ENCODE results near the gene TMEM174. TPM values are rescaled to one million over a fixed set of nuclear protein-coding genes. Genes with fewer than 3 reads are reported as not detected.

Gene TMEM174
- total RNA-seq, 2 donors from 2014 or later = not detected

DNA sequence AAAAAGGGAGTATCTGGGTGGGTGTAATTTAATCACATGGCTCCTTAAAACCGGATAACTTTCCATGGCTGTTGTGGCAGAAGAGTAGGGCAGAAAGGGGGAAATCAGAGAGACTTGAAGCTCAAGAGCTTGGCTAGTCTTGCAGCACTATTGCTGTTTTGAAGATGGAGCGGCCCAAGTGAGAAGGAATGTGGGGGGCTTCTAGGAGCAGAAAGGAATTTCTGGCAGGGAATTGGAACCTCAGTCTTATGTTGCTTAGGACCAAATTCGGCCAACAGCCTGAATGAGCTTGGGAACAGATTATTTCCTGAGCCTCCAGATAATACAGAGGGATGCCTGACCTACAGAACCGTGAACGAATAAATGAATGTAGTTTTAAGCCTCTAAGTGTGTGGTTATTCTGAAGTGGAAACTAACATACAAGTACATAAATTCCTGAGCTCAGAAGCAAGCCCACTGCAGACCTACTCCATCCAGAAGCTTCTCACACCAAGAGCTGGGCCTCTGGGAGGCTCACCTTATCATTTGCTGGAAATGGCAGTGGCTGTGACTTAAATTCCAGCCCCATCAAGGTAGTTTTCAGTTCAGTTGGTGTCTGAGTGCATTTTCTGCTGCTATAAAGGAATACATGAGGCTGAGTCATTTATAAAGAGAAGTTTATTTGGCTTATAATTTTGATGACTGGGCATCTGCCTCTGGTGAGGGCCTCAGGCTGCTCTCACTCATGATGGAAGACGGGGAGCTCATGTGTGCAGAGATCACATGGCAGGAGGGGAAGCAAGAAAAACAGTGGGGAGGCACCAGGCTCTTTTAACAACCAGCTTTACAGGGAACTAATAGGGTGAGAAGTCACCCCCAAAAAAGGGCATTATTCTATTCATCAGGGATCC is 15.3 kb upstream of the TMEM174 start:
- no peak for DNase-seq
- no peaks in the 10 kb centered on the region for H3K9me3 ChIP-seq (ENCODE audit: control insufficient read depth, low read length, poor library complexity, severe bottlenecking)
- Mint-ChIP-seq H3K27ac (no peak overlapping the region), H3K36me3 (ENCODE audit: low read depth) (no peaks in the 10 kb centered on the region), H3K4me3 (peak overlapping the region; percentile 5), H3K27me3 (peaks cover 66% of the 10 kb centered on the region), H3K4me1 (peaks cover 26% of the 10 kb centered on the region)
- no peak for ATAC-seq

DNA sequence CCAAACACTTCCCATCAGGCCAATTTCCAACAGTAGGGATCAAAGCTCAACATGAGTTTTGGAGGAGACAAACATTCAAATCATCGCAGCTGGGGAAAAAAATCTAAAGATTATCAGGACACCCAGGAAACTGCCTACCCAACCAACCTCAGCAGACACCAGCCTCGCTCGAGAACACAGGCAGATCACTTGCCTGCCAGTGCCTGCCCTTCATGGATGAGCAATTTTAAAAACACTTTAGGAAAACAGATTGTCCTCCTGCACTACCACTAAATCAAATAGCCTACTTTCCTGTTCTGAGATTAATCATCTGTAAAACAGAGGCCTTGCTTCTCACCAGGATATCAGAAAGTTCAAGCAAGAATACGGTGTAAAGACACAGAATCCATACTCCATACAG is 14.7 kb upstream of the TMEM174 start:
- Mint-ChIP-seq H3K27ac (no peak overlapping the region), H3K36me3 (ENCODE audit: low read depth) (no peaks in the 10 kb centered on the region), H3K4me3 (no peak overlapping the region), H3K4me1 (peaks cover 24% of the 10 kb centered on the region), H3K27me3 (peaks cover 63% of the 10 kb centered on the region)
- DNase-seq (no peak), ATAC-seq (no peak)
- H3K9me3 ChIP-seq (ENCODE audit: control insufficient read depth, low read length, poor library complexity, severe bottlenecking) = no peaks in the 10 kb centered on the region

DNA sequence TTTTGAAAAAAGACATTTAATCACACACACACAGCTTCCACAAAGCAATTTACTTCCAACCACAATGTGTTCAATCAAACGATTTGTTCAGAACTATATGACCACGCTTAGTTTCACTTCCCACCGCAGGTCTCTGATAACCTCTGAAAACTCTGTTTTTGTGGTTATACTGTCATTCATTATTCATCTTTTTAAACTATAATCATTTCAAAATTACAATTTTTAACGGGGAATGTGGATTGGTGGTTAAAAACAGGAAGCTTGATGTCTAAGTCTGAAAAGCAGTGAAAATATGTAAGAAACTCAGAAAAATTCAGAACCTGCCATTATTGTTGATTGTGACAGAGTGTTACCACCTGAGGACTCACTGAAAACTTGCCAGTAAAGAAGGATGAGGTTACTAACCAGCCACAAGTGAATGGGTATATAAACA is 12.7 kb upstream of the TMEM174 start:
- DNase-seq = no peak
- Mint-ChIP-seq H3K4me3 (peak overlapping the region; percentile 64), H3K27me3 (peaks cover 53% of the 10 kb centered on the region), H3K36me3 (ENCODE audit: low read depth) (no peaks in the 10 kb centered on the region), H3K27ac (peak overlapping the region; percentile 2), H3K4me1 (peaks cover 22% of the 10 kb centered on the region)
- peak; percentile 93 for ATAC-seq
- no peaks in the 10 kb centered on the region for H3K9me3 ChIP-seq (ENCODE audit: control insufficient read depth, low read length, poor library complexity, severe bottlenecking)

DNA sequence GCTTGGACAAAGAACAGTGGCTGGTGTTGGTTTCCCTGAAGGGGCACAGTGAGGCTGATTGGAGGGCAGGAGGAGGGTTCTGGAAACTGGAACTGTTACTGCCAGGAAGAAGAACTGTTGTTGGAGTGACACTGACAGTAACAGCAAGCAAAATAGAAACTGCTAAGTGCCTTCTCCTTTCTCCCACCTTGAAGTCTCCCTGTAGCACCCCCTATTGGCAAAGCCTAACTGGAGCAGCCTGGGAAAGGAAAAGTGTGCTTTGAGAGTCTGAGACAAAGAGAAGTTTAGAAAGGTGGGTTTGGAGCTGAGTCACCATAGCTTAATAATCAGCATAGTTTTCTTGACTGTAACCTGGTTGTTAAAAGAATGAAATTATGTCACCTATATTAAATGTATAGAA is 2.5 kb upstream of the TMEM174 start:
- ATAC-seq (no peak), DNase-seq (no peak)
- Mint-ChIP-seq H3K27me3 (peaks cover 72% of the 10 kb centered on the region), H3K27ac (no peak overlapping the region), H3K4me3 (no peak overlapping the region), H3K4me1 (no peaks in the 10 kb centered on the region), H3K36me3 (ENCODE audit: low read depth) (no peaks in the 10 kb centered on the region)
- peaks cover 2% of the 10 kb centered on the region for H3K9me3 ChIP-seq (ENCODE audit: control insufficient read depth, low read length, poor library complexity, severe bottlenecking)

DNA sequence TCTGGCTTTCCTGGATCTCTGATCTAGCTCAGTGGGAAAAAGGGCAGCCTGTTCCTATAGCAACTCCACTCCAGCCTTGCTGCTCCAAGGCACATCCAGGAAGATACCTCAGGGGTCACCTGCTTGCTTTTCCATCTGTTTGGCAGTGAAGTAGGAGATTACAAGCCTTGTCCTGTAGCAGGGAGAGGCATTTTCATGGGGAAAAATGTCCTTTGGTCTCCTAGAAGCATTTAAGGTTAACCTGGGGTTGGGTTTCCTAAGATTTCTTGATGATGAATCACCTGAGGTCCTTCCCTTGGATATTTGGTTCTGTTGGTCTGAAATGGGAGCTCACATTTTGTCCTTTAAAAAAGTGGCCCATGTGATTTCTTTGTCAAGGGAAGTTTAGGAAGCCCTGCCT is 1.5 kb upstream of the TMEM174 start:
- Mint-ChIP-seq H3K27me3 (peaks cover 72% of the 10 kb centered on the region), H3K4me3 (no peak overlapping the region), H3K27ac (no peak overlapping the region), H3K4me1 (no peaks in the 10 kb centered on the region), H3K36me3 (ENCODE audit: low read depth) (no peaks in the 10 kb centered on the region)
- ATAC-seq (no peak), DNase-seq (no peak)
- peaks cover 2% of the 10 kb centered on the region for H3K9me3 ChIP-seq (ENCODE audit: control insufficient read depth, low read length, poor library complexity, severe bottlenecking)

DNA sequence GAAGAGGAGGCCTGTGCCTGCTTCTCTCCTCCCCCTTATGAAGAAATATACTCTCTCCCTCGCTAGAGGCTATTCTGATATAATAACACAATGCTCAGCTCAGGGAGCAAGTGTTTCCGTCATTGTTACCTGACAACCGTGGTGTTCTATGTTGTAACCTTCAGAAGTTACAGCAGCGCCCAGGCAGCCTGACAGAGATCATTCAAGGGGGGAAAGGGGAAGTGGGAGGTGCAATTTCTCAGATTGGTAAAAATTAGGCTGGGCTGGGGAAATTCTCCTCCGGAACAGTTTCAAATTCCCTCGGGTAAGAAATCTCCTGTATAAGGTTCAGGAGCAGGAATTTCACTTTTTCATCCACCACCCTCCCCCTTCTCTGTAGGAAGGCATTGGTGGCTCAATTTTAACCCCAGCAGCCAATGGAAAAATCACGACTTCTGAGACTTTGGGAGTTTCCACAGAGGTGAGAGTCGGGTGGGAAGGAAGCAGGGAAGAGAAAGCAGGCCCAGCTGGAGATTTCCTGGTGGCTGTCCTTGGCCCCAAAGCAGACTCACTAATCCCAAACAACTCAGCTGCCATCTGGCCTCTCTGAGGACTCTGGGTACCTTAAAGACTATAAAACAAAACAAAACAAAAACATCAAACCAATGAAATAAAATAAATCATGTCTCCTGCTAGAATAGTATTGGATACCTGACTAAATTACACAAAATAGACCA is 1.3 kb downstream of the TMEM174 start:
- Mint-ChIP-seq H3K27me3 (peaks cover 84% of the 10 kb centered on the region), H3K27ac (no peak overlapping the region)

DNA sequence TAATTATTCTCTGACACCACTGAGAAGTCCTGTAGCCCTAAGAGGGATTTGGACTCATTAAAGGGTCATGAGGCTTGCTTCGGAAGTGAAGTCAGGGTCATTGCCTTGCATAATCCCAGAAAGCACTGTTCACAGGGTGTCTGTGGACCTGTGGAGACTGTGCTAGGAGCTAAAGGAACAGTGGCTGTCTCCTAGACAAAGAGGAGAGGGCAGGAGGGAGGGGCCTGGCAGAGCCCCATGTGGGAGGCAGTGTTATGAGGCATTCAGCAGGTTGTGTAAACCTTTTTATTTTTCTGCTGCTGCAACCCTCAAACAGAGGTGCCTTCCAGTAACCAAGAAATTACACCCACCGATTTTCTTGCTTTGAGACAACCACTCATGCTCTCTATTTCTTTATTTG is 3.3 kb downstream of the TMEM174 start:
- no peaks in the 10 kb centered on the region for H3K9me3 ChIP-seq (ENCODE audit: control insufficient read depth, low read length, poor library complexity, severe bottlenecking)
- Mint-ChIP-seq H3K4me1 (no peaks in the 10 kb centered on the region), H3K36me3 (ENCODE audit: low read depth) (peaks cover 2% of the 10 kb centered on the region), H3K27ac (no peak overlapping the region), H3K27me3 (peaks cover 96% of the 10 kb centered on the region), H3K4me3 (no peak overlapping the region)
- no peak for DNase-seq
- ATAC-seq = no peak

More for the DNA sequence above, 1.3 kb downstream of the TMEM174 start:
- ATAC-seq (no peak), DNase-seq (no peak)
- H3K4me1 Mint-ChIP-seq = no peaks in the 10 kb centered on the region
- H3K9me3 ChIP-seq (ENCODE audit: control insufficient read depth, low read length, poor library complexity, severe bottlenecking) = peaks cover 2% of the 10 kb centered on the region
- peaks cover 2% of the 10 kb centered on the region for H3K36me3 Mint-ChIP-seq (ENCODE audit: low read depth)
- no peak overlapping the region for H3K4me3 Mint-ChIP-seq

DNA sequence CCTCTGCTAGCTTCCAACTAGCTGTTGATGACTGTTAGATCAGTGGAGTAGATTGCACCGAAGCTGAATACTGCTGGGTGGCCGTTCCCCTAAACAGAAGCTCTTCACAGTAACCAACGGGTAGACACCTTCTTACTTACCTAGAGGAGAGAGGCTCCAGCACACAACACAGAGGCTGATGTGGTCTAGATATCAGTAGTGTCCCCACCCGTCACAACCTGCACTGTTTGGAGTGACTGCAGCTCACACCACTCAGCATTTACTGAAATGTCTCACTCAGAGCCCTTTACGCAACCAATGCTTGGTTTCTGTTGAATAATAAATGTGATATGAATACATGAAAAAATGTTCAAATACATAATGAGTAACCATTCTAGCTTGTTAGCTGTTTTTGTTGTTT is 5.3 kb downstream of the TMEM174 start:
- Mint-ChIP-seq H3K27me3 (peaks cover 87% of the 10 kb centered on the region), H3K36me3 (ENCODE audit: low read depth) (peaks cover 2% of the 10 kb centered on the region)

DNA sequence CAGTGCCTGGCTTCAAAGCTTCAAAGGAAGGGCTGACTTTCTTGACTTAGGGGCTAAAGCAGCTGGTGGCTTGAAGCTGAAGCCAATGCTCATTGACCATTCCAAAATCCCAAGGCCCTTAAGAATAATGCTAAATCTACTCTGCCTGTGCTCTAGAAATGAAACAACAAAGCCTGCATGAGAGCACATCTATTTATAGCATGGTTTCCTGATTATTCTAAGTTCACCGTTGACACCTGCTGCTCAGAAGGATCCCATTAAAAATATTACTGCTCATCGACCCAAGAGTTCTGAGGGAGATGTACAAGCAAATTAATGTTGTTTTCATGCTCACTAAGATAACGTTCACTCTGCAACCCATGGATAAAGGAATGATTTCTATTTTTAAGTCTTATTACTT is 6.7 kb downstream of the TMEM174 start:
- H3K27ac Mint-ChIP-seq = no peak overlapping the region
- H3K9me3 ChIP-seq (ENCODE audit: control insufficient read depth, low read length, poor library complexity, severe bottlenecking) = no peaks in the 10 kb centered on the region
- H3K4me1 Mint-ChIP-seq = no peaks in the 10 kb centered on the region
- H3K27me3 Mint-ChIP-seq = peaks cover 80% of the 10 kb centered on the region
- ATAC-seq (no peak), DNase-seq (no peak)
- H3K4me3 Mint-ChIP-seq = no peak overlapping the region
- peaks cover 2% of the 10 kb centered on the region for H3K36me3 Mint-ChIP-seq (ENCODE audit: low read depth)

More for the DNA sequence above, 5.3 kb downstream of the TMEM174 start:
- no peaks in the 10 kb centered on the region for H3K4me1 Mint-ChIP-seq
- no peaks in the 10 kb centered on the region for H3K9me3 ChIP-seq (ENCODE audit: control insufficient read depth, low read length, poor library complexity, severe bottlenecking)
- ATAC-seq (no peak), DNase-seq (no peak)
- no peak overlapping the region for H3K4me3 Mint-ChIP-seq
- no peak overlapping the region for H3K27ac Mint-ChIP-seq

DNA sequence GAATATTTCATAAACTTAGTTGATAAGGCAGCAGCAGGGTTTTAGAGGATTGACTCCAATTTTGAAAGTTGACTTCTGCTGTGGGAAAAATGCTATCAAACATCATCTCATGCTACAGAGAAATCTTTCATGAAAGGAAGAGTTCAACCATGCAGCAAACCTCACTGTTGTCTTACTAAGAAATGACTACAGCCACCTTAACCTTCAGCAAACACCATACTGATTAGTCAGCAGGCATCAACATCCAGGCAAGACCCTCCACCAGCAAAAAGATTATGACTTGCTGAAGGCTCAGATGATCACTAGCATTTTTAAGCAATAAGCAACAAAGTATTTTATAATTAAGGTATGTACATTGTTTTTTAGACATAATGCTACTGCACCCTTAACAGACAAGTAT is 7.6 kb downstream of the TMEM174 start:
- H3K4me1 Mint-ChIP-seq = no peaks in the 10 kb centered on the region
- no peak overlapping the region for H3K27ac Mint-ChIP-seq
- no peaks in the 10 kb centered on the region for H3K9me3 ChIP-seq (ENCODE audit: control insufficient read depth, low read length, poor library complexity, severe bottlenecking)
- peaks cover 73% of the 10 kb centered on the region for H3K27me3 Mint-ChIP-seq
- ATAC-seq (no peak), DNase-seq (no peak)
- no peak overlapping the region for H3K4me3 Mint-ChIP-seq
- peaks cover 2% of the 10 kb centered on the region for H3K36me3 Mint-ChIP-seq (ENCODE audit: low read depth)

DNA sequence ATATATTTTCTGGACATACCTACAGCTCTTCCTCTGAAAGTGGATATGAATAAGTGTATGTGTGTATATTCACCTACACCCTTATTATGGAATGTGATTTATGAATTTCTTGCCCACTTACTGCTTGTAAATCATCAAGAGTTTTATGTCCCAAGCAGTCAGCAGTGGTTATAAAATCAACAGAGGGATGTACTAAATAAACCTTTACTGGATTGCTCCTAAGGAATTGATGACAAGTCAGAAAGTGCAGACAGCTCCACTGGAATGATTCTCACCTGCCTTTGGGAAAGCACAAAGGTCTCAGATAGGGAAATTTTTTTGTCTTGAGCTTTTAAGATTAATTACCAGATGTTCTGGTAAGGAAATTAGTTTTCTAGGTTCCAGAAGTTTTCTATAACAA is 9.3 kb downstream of the TMEM174 start:
- Mint-ChIP-seq H3K4me3 (no peak overlapping the region), H3K4me1 (no peaks in the 10 kb centered on the region), H3K27ac (no peak overlapping the region), H3K36me3 (ENCODE audit: low read depth) (peaks cover 2% of the 10 kb centered on the region), H3K27me3 (peaks cover 60% of the 10 kb centered on the region)
- H3K9me3 ChIP-seq (ENCODE audit: control insufficient read depth, low read length, poor library complexity, severe bottlenecking) = no peaks in the 10 kb centered on the region
- ATAC-seq (no peak), DNase-seq (no peak)

DNA sequence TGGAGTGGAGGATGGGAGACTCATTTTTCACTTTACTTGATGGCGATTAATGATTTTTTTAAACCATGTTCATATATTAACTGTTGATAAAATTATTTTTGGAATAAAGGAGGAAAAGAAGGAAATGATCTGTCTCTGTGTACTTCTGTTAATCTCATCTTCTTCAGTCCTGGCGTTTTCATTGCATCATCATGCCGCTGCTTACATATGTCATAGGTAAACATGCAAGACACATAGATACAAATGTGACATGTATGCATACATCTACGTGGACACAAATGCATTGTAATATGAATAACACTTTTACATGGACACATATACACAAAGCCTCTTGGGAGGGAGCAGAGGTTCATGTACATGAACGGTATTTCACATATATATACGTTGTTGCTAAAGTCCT is 10.0 kb downstream of the TMEM174 start:
- H3K9me3 ChIP-seq (ENCODE audit: control insufficient read depth, low read length, poor library complexity, severe bottlenecking) = no peaks in the 10 kb centered on the region
- H3K4me1 Mint-ChIP-seq = no peaks in the 10 kb centered on the region
- H3K4me3 Mint-ChIP-seq = no peak overlapping the region
- H3K27me3 Mint-ChIP-seq = peaks cover 59% of the 10 kb centered on the region
- no peak for DNase-seq
- H3K27ac Mint-ChIP-seq = no peak overlapping the region
- no peak for ATAC-seq
- peaks cover 2% of the 10 kb centered on the region for H3K36me3 Mint-ChIP-seq (ENCODE audit: low read depth)

DNA sequence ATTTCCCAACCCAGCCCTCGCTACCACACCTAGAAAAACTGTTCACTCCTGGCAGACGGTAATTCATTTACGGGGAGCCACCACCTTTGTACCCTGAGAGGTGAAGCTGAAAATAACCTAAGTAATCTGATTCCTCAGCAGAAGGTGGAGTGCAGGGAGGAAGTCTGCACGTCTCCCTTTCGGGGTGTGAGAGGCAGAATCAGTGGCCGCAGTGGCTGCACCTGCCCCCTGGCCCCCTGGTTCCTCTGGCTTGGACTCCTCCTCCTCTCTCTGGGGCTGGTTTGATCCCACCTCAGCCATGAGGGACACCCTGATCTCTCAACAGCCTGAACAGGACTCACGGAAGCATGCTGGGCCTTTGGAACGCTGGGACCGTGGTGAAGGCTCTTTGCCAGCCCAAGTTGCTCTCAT is 10.5 kb downstream of the TMEM174 start:
- Mint-ChIP-seq H3K4me3 (no peak overlapping the region), H3K4me1 (no peaks in the 10 kb centered on the region), H3K27ac (no peak overlapping the region), H3K36me3 (ENCODE audit: low read depth) (peaks cover 2% of the 10 kb centered on the region), H3K27me3 (peaks cover 56% of the 10 kb centered on the region)
- no peaks in the 10 kb centered on the region for H3K9me3 ChIP-seq (ENCODE audit: control insufficient read depth, low read length, poor library complexity, severe bottlenecking)
- ATAC-seq (no peak), DNase-seq (no peak)

All from T-helper 17 cell (primary cell).